GM10266 (cell line): Measurements from ENCODE around the gene PPARG.
"Not testable (repeated sequence)": the region's sequence is repeated elsewhere in the genome, so short reads cannot be mapped to it uniquely, and the experiment has no call there.

Experiments used
- DNase-seq: peaks from one replicate; pipeline ENCODE4 v3.0.0; 2012; ENCODE audit errors: extremely low spot score
- TF ChIP-seq, protein P1 (sequence below): IDR thresholded peaks from 2 replicates; pipeline ENCODE4 v1.5.1; 2012; ENCODE audit warnings: mild to moderate bottlenecking, low read depth; ENCODE audit not compliant: control insufficient read depth, insufficient read depth; ENCODE audit errors: missing control alignments

Gene PPARG

DNA sequence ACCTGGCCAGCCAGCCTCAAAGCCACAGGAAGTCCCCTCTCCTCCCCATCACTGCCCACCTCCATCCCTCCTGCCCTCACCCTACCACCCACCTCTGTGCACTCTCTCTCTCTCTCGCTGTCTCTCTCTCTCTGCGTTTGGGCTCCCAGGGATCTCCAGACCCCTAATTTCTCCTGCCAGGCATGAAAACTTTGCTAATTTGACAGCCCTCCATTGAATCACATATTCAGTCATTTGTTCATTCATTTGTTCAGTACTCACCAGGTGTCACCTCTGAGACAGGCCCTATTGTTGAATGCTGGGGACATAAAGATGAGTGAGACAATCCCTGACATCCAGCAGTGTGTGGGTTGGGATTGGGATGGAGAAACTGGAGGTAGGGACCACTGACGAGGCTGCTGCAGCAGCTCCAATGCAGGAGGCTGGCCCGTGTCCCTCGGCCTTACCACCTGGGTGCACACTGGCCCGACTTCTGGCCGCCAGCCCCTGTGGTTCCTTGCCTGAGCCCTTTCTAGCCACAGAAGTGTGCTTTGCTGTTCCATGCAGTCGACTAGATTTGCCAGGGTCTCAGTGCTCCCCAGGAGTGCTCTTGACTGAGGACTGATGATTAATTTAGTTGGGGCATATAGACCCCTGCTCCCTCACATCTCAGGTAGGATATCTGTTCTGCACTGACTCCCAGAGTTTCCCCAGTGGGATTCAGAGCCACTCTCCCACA lies 156.8 kb downstream of the PPARG start:
- TF ChIP-seq, protein P1, sequence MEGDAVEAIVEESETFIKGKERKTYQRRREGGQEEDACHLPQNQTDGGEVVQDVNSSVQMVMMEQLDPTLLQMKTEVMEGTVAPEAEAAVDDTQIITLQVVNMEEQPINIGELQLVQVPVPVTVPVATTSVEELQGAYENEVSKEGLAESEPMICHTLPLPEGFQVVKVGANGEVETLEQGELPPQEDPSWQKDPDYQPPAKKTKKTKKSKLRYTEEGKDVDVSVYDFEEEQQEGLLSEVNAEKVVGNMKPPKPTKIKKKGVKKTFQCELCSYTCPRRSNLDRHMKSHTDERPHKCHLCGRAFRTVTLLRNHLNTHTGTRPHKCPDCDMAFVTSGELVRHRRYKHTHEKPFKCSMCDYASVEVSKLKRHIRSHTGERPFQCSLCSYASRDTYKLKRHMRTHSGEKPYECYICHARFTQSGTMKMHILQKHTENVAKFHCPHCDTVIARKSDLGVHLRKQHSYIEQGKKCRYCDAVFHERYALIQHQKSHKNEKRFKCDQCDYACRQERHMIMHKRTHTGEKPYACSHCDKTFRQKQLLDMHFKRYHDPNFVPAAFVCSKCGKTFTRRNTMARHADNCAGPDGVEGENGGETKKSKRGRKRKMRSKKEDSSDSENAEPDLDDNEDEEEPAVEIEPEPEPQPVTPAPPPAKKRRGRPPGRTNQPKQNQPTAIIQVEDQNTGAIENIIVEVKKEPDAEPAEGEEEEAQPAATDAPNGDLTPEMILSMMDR = no peak
- no peak for DNase-seq

DNA sequence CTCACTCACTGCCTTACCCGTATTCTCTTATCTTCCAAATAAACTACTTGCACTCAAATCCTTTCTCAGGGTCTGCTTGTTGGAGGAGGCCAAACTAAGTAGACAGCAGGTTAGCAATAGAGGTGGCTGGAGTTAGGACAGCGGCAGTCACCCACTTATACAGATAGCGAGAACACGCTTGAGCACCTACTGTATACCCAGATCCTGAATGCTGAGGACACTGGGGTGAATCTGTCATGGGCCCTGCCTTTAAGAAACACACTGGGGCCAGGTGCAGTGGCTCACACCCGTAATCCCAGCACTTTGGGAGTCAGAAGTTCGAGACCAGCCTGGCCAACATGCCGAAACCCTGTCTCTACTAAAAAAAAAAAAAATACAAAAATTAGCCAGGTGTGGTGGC lies 157.4 kb downstream of the PPARG start:
- TF ChIP-seq, protein P1 = no peak
- no peak for DNase-seq

DNA sequence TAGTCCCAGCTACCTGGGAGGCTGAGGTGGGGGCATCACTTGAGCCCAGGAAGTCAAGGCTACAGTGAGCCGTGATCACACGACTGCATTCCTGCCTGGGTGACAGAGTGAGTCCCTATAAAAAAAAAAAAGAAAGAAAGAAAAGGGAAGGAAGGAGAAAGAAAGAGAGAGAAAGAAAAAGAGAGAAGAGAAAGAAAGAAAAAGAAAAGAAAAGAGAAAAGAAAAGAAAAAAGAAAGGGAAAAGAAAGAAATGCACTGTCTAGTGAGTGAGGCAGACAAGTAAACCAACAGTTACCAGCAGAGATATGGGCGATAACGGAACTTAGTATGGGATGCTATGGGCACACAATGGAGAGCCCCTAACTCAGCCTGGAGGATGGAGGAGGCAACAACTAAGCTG lies 158.2 kb downstream of the PPARG start:
- no peak for DNase-seq
- TF ChIP-seq, protein P1 = no peak

- DNase-seq = not testable (repeated sequence)
Measured at GRCh38 chr3:12448404-12449202, 159.7 kb downstream of the PPARG start.

DNA sequence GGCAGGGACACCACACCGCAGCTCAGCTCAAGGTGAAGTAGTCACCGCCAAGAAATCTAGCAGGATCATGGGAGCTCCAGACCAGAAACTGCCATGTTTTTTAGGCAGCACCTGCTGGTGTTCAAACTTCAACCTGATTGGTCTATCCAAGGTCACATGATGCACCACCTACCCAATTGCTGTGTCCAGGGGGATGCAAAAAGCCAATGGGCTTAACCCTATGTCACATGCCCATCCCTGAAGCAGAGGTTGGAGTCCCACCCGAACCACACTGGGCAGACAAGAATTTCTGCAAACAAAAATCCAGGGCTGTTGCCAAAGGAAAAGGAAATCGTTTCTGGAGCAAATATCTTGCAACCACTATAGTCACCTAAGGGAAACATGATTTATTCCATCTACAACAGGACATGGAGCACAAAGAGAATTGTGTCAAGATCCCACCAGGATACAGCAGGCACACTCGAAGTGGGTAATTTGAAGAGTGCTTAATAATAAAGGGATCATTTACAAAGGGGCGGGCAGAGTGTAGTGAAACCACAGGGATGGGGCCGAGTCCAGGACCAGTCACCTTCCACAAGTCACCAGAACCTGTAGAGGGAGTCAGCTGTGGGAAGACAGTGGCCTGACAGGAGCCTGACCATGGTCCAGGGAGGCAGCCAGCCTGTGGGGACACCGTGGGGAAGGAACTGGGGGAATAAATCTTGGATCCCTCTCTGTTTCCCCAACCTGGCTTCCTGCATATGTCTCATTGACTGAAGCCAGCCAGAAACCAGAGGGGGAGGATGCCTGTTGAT lies 161.2 kb downstream of the PPARG start:
- DNase-seq = no peak
- TF ChIP-seq, protein P1 = no peak

- TF ChIP-seq, protein P1 = no peak
- DNase-seq = no peak
Measured at GRCh38 chr3:12451481-12451880, 162.6 kb downstream of the PPARG start.

GRCh38 chr3:12451960-12452359 lies 163.1 kb downstream of the PPARG start:
- DNase-seq = no peak
- TF ChIP-seq, protein P1 = no peak
